Neural progenitor cell (in vitro differentiated cells): ENCODE measurements around the gene FBN3.

Experiments
- CTCF ChIP-seq: fragments of 200-600 bp; sonication (generic); IDR thresholded peaks from 2 replicates; pipeline ENCODE4 v1.5.1; 2017; ENCODE audit warnings: antibody characterized with exemption, mild to moderate bottlenecking
- EZH2 ChIP-seq: fragments of 200-600 bp; sonication (generic); IDR thresholded peaks from 2 replicates; pipeline ENCODE4 v1.6.1; 2017; ENCODE audit warnings: antibody characterized with exemption, mild to moderate bottlenecking, moderate library complexity

GRCh38 chr19:8185343-8186068 is 36.1 kb upstream of the FBN3 start:
- TF ChIP-seq CTCF (no peak), EZH2 (no peak)
